ENCODE measurements around the gene C1orf210.

- TF ChIP-seq CTCF (IDR thresholded peaks at IDR 0.05; ENCODE audit: low read depth, low read length, poor library complexity, severe bottlenecking) (no peak), EZH2phosphoT487 (IDR thresholded peaks at IDR 0.05; ENCODE audit: borderline replicate concordance, low read length) (no peak)
Observed at GRCh38 chr1:43279666-43280065, 5.7 kb downstream of the C1orf210 start.

Measured in DOHH2 (cell line).